Endothelial cell of umbilical vein (primary cell): ENCODE data around the gene RND2. TPM values are rescaled to one million over a fixed set of nuclear protein-coding genes. Genes with fewer than 3 reads are reported as not detected.

Experiments
- BruUV-seq: library from RNA; stranded (reverse); fragments of 400-500 nt; replicated peaks from 2 replicates; lab custom pipeline; 2021; lab: Mats Ljungman, UMichigan
- CTCF ChIA-PET: fragments of 300-600, 350-600 bp; sonication (Branson Sonifier 250); formaldehyde crosslinking; loops from one replicate; lab custom pipeline; 2021; ENCODE audit warnings: antibody characterized with exemption, inconsistent platforms; lab: Charles Lee
- POLR2A ChIA-PET: fragments of 300-600, 350-600 bp; sonication (Branson Sonifier 250); formaldehyde crosslinking; loops from one replicate; lab custom pipeline; 2021; ENCODE audit warnings: antibody characterized with exemption, inconsistent platforms; lab: Charles Lee
- DNase-seq: peaks from one replicate; pipeline ENCODE4 v3.0.0-alpha.2; 2011; ENCODE audit warnings: low read depth, low spot score
- FAIRE-seq: peaks from 2 replicates; lab custom pipeline; 2011; peaks lifted over from hg19 to GRCh38; lab: Jason Lieb, UNC
- H2AFZ ChIP-seq: 2 replicates; pipeline ENCODE4 v1.6.0; 2012; ENCODE audit warnings: low read depth, low read length, control low read depth, inconsistent platforms
- H3K27ac ChIP-seq: 2 replicates; pipeline ENCODE4 v1.5.1; 2011; ENCODE audit warnings: low read depth, mild to moderate bottlenecking, control low read depth, low read length, moderate library complexity; ENCODE audit not compliant: insufficient read depth
- H3K27me3 ChIP-seq, 2 experiments: 2 replicates each; pipeline versions ENCODE4 v1.6.0 to v1.6.1; 2011; ENCODE audit warnings: low read length in 2 of 2, mixed read lengths in 1 of 2; ENCODE audit not compliant: control insufficient read depth in 2 of 2, insufficient read depth in 2 of 2
- H3K36me3 ChIP-seq, 2 experiments: 2 replicates in 1 of 2; 3 replicates in 1 of 2; pipeline ENCODE4 v1.5.1; 2011; ENCODE audit warnings: low read length in 2 of 2, mild to moderate bottlenecking in 1 of 2, moderate library complexity in 1 of 2; ENCODE audit not compliant: control insufficient read depth in 2 of 2, insufficient read depth in 2 of 2; ENCODE audit errors: extremely low read depth in 1 of 2
- H3K4me1 ChIP-seq: 3 replicates; pipeline ENCODE4 v1.5.1; 2011; ENCODE audit warnings: mild to moderate bottlenecking, low read length; ENCODE audit not compliant: control insufficient read depth, insufficient read depth; ENCODE audit errors: extremely low read depth
- H3K4me2 ChIP-seq: 2 replicates; pipeline ENCODE4 v1.6.1; 2011; ENCODE audit warnings: low read length, control low read depth, mixed read lengths; ENCODE audit not compliant: insufficient read depth
- H3K4me3 ChIP-seq, 3 experiments: fragments of 200-600 bp in 1 of 3; sonication (generic), shearing (Covaris generic) in 1 of 3; replicated peaks in 1 of 3; 2 replicates each; pipeline ENCODE4 v1.5.1; 2011 to 2016; ENCODE audit warnings: control low read depth in 3 of 3, low read length in 3 of 3, mild to moderate bottlenecking in 2 of 3, inconsistent platforms in 1 of 3, low read depth in 1 of 3, moderate library complexity in 1 of 3; ENCODE audit not compliant: insufficient read depth in 1 of 3
- H3K79me2 ChIP-seq: 2 replicates; pipeline ENCODE4 v1.6.0; 2012; ENCODE audit warnings: low read length, inconsistent platforms; ENCODE audit not compliant: control insufficient read depth, insufficient read depth
- H3K9ac ChIP-seq: replicated peaks from 2 replicates; pipeline ENCODE3; 2011; ENCODE audit warnings: low read length, control low read depth; ENCODE audit not compliant: insufficient read depth; ENCODE audit errors: extremely low read depth
- H3K9me1 ChIP-seq: replicated peaks from 3 replicates; pipeline ENCODE4 v1.6.0; 2011; ENCODE audit warnings: mild to moderate bottlenecking, low read length; ENCODE audit not compliant: control insufficient read depth, insufficient read depth; ENCODE audit errors: extremely low read depth
- H3K9me3 ChIP-seq: replicated peaks from 2 replicates; pipeline ENCODE4 v1.5.1; 2012; ENCODE audit warnings: low read length, inconsistent platforms; ENCODE audit not compliant: control insufficient read depth, insufficient read depth
- H4K20me1 ChIP-seq: replicated peaks from 2 replicates; pipeline ENCODE3; 2011; ENCODE audit warnings: mild to moderate bottlenecking, low read length; ENCODE audit not compliant: control insufficient read depth, insufficient read depth; ENCODE audit errors: extremely low read depth
- EZH2 ChIP-seq: IDR thresholded peaks from 2 replicates; pipeline ENCODE4 v1.6.1; 2012; ENCODE audit warnings: borderline replicate concordance, low read depth, mild to moderate bottlenecking, moderate library complexity, low read length, inconsistent platforms; ENCODE audit not compliant: severe bottlenecking
- FOS ChIP-seq: IDR thresholded peaks from 2 replicates; pipeline ENCODE4 v1.6.1; 2011; ENCODE audit warnings: mild to moderate bottlenecking, low read length, moderate library complexity, borderline replicate concordance; ENCODE audit not compliant: insufficient read depth
- GATA2 ChIP-seq: IDR thresholded peaks from 2 replicates; pipeline ENCODE4 v1.7.0; 2011; ENCODE audit warnings: low read depth, mild to moderate bottlenecking, moderate library complexity, mixed read lengths, low read length; ENCODE audit not compliant: insufficient read length, insufficient read depth
- JUN ChIP-seq: IDR thresholded peaks from 2 replicates; pipeline ENCODE4 v1.6.1; 2011; ENCODE audit warnings: borderline replicate concordance, low read depth; ENCODE audit not compliant: insufficient read length, insufficient read depth
- MYC ChIP-seq: IDR thresholded peaks from one replicate; pipeline ENCODE4 v1.6.1; 2011; ENCODE audit warnings: mild to moderate bottlenecking, low read depth, low read length
- POLR2A ChIP-seq: IDR thresholded peaks from 2 replicates; pipeline ENCODE4 v1.6.1; 2012; ENCODE audit warnings: low read depth, mild to moderate bottlenecking, control low read depth, low read length
- POLR2AphosphoS5 ChIP-seq: IDR thresholded peaks from 2 replicates; pipeline ENCODE4 v1.6.1; 2012; ENCODE audit warnings: low read depth, mild to moderate bottlenecking, control low read depth, low read length, moderate library complexity; ENCODE audit not compliant: insufficient read depth
- dilution Hi-C: fragments of 300-500 bp; cut with MboI; formaldehyde crosslinking; loops from one replicate; pipeline ENCODE4 v1.15.0; 2019; ENCODE audit warnings: low sequenced_read_pairs; ENCODE audit not compliant: extremely low pct_ligation_motif_present
- intact Hi-C: fragments of 100-400 bp; cut with micrococcal nuclease; formaldehyde crosslinking; loops from one replicate; pipeline ENCODE4 v1.10.0; 2022
- polyA plus RNA-seq, 4 experiments: library from polyadenylated mRNA; depleted of rRNA in 3 of 4; stranded (reverse) in 3 of 4; unstranded in 1 of 4; fragments of >200 nt; gene quantifications; 2 replicates each; pipeline versions ENCODE4 v1.2.1 to v1.2.3, GENCODE V29; 2011 to 2012; ENCODE audit warnings: missing spikeins in 1 of 4
- total RNA-seq: library from RNA; stranded (reverse); gene quantifications from 2 replicates; pipeline ENCODE4 v1.2.3, GENCODE V29; 2021
- TF ChIP-seq, protein P1 (sequence below), 2 donors: IDR thresholded peaks; 1 replicate in 1 of 2; 2 replicates in 1 of 2; pipeline ENCODE4 v1.5.1; 2011; ENCODE audit warnings: low read length in 2 of 2, mild to moderate bottlenecking in 2 of 2, moderate library complexity in 2 of 2, control low read depth in 1 of 2, inconsistent platforms in 1 of 2, low read depth in 1 of 2; ENCODE audit not compliant: insufficient read depth in 1 of 2; ENCODE audit errors: extremely low read depth in 1 of 2
- TF ChIP-seq, protein P2 (sequence below): IDR thresholded peaks from 2 replicates; pipeline ENCODE4 v1.6.1; 2011; ENCODE audit not compliant: insufficient read depth, insufficient read length

RND2 gene
- total and polyA plus RNA-seq, 2 donors (not counting 3 experiments of a cell fraction or from before 2014, with no cell fraction given): 0.81 to 0.97 TPM

DNA sequence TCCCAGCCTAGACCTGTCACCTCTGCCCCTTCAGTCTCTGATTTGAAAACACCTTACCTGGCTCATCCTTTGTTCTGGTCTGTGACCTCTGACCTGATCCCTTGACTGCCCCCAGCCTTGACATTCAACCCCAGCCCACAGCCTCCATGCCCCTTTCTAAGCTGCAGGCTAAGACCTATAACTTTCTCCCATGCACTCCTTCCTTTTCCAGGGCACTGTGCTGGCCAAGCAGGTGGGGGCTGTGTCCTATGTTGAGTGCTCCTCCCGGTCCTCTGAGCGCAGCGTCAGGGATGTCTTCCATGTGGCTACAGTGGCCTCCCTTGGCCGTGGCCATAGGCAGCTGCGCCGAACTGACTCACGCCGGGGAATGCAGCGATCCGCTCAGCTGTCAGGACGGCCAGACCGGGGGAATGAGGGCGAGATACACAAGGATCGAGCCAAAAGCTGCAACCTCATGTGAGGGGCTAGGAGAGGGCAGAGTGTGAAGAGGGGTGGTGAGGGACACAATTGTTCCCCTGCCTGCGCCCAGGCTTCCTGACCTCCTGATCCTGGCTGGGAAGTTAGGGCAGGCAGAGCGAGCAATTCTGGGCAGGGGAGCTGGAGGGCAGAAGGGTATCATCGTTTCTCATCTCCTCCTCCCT is 3.3 kb downstream of the RND2 start:
- Histone ChIP-seq H3K4me3 (no peak overlapping the region), H2AFZ (no peak overlapping the region), H3K9ac (no peak overlapping the region), H3K9me1 (no peaks in the 10 kb centered on the region), H3K27ac (no peak overlapping the region), H4K20me1 (no peaks in the 10 kb centered on the region), H3K27me3 (peaks cover 0 to 1% of the 10 kb centered on the region in 2 experiments), H3K79me2 (no peaks in the 10 kb centered on the region), H3K9me3 (no peaks in the 10 kb centered on the region), H3K4me1 (peaks cover 3% of the 10 kb centered on the region), H3K36me3 (no peaks in the 10 kb centered on the region), H3K4me2 (no peak overlapping the region)
- intact Hi-C loops (no loop called here), dilution Hi-C loops (no loop called here)
- ChIA-PET CTCF (no interaction called here), POLR2A (no interaction called here)
- TF ChIP-seq GATA2 (no peak), MYC (no peak), POLR2AphosphoS5 (no peak), POLR2A (no peak), EZH2 (no peak), JUN (no peak), FOS (no peak)
- TF ChIP-seq, protein P1, sequence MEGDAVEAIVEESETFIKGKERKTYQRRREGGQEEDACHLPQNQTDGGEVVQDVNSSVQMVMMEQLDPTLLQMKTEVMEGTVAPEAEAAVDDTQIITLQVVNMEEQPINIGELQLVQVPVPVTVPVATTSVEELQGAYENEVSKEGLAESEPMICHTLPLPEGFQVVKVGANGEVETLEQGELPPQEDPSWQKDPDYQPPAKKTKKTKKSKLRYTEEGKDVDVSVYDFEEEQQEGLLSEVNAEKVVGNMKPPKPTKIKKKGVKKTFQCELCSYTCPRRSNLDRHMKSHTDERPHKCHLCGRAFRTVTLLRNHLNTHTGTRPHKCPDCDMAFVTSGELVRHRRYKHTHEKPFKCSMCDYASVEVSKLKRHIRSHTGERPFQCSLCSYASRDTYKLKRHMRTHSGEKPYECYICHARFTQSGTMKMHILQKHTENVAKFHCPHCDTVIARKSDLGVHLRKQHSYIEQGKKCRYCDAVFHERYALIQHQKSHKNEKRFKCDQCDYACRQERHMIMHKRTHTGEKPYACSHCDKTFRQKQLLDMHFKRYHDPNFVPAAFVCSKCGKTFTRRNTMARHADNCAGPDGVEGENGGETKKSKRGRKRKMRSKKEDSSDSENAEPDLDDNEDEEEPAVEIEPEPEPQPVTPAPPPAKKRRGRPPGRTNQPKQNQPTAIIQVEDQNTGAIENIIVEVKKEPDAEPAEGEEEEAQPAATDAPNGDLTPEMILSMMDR (IDR thresholded peaks at IDR 0.05; ENCODE audit: extremely low read depth in 1 of 2, insufficient read depth in 1 of 2, low read depth in 1 of 2, low read length in 2 of 2): no peak
- TF ChIP-seq, protein P2, sequence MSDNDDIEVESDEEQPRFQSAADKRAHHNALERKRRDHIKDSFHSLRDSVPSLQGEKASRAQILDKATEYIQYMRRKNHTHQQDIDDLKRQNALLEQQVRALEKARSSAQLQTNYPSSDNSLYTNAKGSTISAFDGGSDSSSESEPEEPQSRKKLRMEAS: no peak
- FAIRE-seq (no peak), DNase-seq (no peak)
- no TSS peak for BruUV-seq
